ENCODE results near the gene IGF2BP2.

GRCh38 chr3:185663929-185664328, 160.9 kb downstream of the IGF2BP2 start:
- TF ChIP-seq CTCF (IDR thresholded peaks at IDR 0.05; ENCODE audit: poor library complexity) = no peak
- no peak for TF ChIP-seq EZH2 (IDR thresholded peaks at IDR 0.05; ENCODE audit: borderline replicate concordance)
- no peak for TF ChIP-seq EZH2phosphoT487 (IDR thresholded peaks at IDR 0.05; ENCODE audit: low read depth, severe bottlenecking, unreplicated experiment)

Data from hepatocyte (in vitro differentiated cells).